Measurements from ENCODE around the gene SUGP2. TPM values are rescaled to one million over a fixed set of nuclear protein-coding genes. Genes with fewer than 3 reads are reported as not detected.
A peak's percentile ranks its signal among the peaks of the same experiment; 100 is the strongest.

The SUGP2 gene
- polyA plus RNA-seq, 3 donors: 71.5 to 127 (median 121) TPM

DNA sequence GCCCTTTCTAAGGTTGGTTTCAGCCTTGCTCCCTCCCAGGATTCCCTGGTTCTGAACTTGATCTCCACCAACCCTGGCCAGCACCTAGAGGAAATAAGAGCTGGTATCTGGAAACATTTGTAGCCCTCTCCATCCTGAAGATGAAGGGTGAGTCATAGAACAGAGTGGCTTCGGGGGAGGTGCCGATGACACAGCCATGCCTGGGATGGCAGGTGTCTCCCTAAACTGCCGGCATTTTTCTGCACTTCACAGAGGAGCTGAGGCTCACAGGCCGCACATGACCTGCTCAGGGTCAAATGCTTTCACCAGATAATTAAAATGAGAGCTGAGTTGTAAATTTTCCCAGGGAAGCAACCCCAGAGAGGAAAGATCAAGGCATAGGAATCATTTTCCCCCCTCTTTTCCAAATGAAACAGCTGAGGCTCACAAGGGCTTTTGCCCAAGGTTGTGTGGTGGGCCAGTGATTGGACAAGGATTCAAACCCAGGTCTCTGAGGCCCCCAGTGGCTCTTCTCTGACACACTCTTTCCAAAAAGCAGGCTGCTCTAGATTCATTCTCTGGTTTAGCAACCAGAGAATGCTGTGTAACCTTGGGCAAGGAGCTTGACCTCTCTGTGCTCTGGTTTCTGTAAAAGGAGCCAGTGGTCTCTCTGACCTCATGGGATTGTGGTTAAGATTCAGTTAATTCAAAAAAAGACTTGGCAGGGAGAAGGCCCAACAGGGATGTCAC, 29.3 kb upstream of the SUGP2 start:
- DNase-seq: peak; percentile 52

- no peak for DNase-seq
Observed at GRCh38 chr19:19061506-19061905, 28.2 kb upstream of the SUGP2 start.

DNA sequence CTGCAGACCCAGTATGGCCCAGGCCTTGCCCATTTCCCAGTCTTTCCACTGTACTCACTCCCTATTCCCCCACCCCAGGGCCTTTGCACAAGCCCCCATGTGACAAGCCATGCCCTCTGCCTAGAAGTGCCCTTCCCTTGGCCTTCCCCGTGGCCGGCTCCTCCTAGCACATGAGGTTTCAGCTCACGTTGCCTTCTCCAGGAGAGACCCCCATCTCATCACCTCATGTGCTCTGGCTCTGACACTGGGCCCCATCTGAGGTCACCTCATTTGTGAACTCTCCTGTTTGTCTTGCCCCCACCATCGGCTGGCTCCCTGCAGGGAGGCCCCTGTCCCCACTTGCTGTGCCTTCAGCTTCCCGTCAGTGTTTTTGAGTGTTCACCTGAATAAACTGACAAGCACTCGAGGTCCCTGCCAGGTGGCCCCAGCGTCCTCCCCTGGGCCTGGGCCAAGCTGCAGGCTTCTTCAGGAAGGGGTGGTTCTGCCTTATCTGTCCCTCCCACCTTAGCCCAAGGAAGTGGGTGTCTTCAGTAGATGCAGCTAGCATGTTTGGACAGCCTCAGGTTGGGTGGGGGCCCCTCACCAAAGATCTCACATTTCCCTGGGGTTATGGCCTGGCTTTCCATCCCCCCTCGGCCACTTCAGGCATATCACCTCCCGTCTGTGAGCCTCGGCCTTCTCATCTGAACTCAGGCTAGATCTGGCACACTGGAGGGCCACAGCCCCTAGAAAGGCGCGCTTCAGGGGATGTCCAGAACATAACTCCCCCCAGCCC, 26.7 kb upstream of the SUGP2 start:
- DNase-seq: no peak

DNA sequence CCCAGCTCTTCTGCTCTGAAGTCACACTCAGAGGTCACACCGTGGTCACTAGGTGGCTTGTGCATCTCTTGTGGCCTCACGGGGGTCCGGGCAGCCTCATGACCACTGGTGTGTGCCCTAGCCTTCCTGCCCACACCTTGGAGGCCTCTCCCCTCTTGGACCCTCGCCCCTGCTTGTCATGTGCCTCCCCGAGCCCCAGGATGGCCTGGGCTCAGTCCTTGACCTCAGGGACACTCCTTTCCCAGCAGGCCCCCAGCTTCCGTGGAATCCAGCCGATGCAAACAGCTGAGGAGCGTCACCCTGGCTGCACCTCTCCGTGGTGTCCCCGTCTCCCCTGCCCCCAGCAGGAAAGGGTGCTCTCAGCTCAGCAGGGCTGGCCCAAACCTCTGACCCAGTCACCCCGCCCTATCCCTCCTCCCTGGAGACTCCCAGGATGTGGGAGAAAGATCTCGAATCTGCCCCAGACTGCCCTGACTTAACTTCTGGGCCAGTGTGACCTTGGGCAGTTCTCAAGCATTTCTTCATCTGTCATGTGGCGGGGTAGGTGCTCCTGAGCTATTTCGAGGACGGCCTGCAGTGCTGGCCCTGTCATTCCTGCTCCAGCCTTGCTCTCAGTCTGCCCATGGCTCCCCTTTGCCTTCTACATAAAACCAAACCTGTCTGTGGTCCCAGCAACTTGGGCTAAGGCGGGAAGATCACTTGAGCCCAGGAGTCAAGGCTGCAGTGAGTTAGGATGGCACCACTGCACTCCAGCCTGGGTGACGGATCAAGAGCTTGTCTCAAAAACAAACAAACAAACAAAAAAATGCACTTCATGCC, 25.9 kb upstream of the SUGP2 start:
- DNase-seq: no peak

DNA sequence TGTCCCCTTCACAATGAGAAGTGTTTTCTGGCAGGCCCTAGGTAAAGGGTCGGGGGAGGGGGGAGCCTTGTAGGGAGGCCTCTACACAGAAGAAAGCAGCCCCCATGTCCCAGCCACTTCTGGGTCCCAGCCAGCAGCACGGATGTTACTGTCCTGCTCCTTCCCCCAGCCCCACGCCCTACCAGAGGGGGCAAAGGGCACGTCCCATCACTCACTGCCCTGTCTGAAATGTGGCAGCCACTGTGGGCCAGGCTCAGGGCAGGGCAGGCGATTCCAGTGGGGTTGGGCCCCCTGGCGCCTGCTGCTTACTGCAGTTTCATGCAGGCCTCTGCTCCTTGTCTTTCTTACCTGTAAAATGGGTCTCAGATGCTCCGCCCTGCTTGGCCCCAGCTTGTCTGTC, 24.4 kb upstream of the SUGP2 start:
- no peak for DNase-seq

GRCh38 chr19:19057317-19057716, 24.0 kb upstream of the SUGP2 start:
- DNase-seq: no peak

DNA sequence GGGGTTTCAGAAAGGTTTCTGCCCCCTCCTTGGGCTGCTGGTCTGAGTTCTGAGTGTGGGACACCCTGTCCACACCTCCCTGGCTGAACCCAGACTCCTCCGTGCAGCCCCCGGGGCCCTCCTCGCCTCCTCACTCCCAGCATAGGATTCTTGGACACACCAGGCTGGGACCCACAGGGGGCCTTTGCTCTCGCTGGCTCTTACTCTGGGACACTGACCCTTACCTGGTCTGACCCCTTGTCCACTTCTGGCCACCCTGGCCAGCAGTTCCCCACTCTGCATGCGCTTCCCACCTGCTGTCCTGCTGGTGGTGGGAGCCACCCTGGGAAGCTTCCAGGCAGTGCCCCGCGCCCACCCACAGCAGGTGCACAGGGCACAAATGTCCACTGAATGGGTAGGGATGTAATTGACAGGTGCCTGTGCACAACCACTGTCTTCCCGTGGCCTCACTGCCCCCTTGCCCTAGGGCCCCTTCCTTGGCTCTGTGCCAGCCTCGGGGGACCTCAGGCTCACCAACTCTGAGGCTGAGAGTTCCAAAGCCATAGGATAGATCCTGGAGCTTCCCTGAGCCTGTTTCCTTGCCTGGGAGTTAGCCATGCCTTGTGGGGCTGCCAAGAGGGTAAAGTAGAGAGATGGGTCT, 23.4 kb upstream of the SUGP2 start:
- DNase-seq: no peak

DNA sequence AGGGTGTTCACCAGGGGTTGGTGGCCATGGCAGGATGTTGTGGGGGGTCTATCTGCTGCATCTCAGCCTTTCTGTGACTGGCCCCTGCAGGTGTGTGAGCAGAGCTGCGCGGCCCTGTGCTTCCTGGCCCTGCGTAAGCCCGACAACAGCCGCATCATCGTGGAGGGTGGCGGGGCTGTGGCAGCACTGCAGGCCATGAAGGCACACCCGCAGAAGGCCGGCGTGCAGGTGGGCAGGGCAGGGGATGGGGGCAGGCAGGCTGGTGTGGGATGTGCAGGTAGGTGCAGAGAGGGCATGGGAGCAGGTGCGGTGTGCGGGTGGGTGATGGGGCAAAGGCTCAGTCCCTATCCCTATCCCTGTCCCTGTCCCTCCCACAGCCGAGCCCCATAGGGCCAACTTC, 22.4 kb upstream of the SUGP2 start:
- no peak for DNase-seq

DNA sequence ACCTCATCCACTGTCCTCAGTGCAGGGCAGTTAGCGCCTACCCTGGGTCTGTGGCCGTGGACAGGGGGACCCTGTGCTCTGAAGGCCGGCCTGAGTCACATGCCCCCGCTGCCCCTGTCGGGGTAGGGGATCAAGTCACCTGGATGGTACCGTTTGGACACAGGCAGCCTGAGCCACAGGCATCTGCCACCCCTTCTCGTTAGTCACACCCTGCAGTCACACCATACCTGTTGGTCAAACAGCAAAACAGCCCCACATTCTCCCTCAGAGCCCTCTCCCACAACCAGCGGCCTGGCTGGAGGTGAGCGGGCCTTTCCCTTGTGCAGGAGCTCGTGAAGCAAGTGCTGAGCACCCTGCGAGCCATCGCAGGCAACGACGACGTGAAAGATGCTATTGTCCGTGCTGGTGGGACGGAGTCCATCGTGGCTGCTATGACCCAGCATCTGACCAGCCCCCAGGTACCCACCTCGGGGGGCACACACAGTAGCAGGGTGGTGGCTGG, 21.7 kb upstream of the SUGP2 start:
- DNase-seq: no peak

DNA sequence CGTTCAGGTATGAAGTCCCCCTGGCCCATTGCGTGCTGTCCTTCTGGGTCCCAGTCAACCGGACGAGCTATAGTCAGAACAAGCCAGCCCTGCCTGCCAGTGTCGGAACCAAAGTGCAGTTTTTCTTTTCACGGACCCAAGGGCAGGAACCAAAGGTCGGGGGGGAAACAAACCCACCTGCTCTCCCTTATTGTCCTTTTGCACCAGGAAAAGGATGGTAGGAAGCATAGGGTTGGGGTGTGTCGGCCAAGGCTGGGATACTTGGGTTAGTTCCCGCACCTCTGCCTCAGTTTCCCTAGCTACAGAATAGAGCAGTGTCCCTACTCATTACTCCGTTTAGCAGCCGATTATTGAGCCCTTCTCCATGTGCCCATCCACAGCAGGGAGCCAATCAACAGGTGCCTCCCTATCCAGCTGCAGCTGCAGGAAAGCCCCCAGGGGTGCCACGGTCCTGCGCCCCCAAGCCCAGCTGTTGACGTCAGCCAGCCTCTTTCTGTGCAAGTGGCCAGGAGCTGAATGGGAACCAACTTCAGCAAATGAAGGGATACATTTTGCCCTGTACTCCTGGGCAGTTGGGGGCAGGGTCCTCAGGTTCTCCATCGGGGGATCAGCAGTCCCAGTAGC, 21.1 kb upstream of the SUGP2 start:
- DNase-seq: no peak

- DNase-seq: no peak
Observed at GRCh38 chr19:19053508-19054314, 20.4 kb upstream of the SUGP2 start.

DNA sequence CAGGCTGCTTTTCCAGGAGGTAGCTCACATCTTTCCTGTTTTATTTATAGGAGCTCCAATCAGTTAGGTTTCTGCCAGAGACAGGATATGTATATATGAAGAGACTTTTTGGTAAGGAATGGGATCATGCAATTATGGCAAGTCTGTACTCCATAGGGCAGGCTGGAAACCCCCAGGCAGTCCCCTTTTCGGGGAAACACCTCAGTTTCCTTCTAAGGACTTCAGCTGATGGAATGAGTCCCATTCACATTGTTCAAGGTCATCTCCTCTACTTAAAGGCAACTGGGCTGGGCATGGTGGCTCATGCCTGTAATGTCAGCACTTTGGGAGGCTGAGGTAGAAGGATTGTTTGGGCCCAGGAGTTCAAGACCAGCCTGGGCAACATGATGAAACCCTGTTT, 19.6 kb upstream of the SUGP2 start:
- no peak for DNase-seq

GRCh38 chr19:19051478-19052213, 18.3 kb upstream of the SUGP2 start:
- DNase-seq: no peak

DNA sequence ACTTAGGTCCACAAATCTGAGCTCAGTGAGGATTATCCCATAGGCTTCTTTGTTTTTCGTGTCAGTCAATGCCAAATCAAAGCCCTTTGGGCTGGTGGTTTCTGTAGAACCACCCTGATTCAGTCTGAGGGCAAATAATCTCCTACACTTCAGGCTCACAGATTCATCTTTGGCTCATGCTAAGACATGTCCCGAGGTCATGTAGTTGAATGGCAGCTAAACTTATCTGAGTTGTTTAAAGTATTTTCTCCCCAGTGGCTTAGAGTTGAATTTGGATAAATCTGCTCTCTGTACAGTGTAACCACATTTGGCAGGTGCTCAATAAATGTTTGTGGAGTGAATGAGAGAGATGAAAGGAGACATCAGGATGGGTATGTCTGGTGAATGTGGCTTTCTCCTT, 17.4 kb upstream of the SUGP2 start:
- DNase-seq: no peak

DNA sequence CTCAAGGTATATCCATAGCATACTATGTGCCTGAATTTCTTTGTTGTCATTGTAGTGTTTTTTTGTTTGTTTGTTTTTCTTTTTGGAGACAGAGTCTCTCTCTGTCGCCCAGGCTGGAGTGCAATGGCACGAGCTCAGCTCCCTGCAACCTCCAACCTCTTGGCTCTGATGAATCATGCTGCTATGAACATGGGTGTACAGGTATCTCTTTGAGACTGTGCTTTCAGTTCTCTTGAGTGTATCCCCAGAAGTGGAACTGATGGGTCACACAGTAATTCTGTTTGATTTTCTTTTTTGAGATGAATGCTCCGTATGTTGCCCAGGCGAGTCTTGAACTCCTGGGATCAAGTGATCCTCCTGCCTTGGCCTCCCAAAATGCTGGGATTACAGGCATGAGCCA, 16.8 kb upstream of the SUGP2 start:
- DNase-seq: no peak

GRCh38 chr19:19049406-19049805, 16.1 kb upstream of the SUGP2 start:
- DNase-seq: no peak

- DNase-seq: no peak
Observed at GRCh38 chr19:19043881-19044280, 10.6 kb upstream of the SUGP2 start.

DNA sequence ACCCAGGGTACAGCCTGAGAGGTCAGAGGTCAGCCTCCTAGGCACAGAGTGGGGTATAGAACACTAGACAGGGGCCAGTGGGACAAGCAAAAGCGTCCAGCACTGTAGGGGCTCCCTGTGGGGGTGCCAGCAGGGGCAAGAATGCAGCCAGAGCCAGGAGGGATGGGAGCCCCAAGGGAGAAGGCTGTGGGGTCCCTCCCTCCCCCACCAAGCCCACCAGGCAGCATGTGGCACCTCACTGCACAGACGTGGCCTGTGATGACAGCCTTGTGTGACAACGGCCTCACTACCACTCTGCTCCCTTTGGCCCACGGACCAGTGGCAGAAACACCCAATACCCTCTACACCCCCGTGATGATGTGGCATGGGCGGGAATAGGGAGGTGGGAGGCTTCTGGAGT, 10.2 kb upstream of the SUGP2 start:
- DNase-seq: no peak

DNA sequence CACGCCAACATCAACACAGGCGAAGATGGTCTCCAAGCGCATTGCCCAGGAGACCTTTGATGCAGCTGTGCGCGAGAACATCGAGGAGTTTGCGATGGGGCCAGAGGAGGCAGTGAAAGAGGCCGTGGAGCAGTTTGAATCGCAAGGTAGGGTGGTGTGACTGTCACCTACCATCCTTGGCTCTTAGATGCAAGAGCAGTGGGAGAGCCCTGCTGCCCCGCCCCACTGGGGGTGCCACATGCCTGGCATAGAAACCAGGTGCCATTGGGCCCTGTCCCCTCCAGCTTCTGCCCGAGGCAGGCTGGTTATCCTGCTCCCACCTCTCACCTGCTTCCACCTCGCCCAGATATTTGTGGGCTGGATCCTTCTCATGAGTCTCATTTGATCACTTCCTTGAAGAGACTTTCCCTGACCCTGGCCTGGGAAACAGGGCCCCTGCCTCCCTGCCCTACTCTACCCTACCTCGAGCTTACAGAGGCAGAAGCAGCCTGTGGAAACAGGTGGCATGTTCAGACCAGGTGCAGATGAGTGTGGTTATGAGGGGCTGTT, 9.5 kb upstream of the SUGP2 start:
- no peak for DNase-seq

DNA sequence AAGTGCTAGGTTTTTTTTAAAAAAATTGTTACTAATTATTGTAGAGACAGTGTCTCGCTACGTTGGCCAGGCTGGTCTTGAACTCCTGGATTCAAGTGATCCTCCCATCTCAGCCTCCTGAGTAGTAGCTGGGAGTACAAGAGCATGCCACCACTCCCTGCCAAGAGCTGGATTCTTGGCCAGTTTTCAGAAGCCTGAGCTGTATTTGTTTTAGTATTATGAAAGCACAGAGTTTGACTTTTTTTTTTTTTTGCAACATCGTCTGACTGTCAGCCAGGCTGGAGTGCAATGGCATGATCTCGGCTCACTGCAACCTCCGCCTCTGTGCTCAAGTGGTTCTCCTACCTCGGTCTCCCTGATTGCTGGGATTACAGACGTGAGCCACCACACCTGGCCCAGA, 7.1 kb upstream of the SUGP2 start:
- no peak for DNase-seq
